H1 (cell line): Measurements from ENCODE around the gene TRAPPC11. TPM values are rescaled to one million over a fixed set of nuclear protein-coding genes. Genes with fewer than 3 reads are reported as not detected.

Experiments
- CTCF ChIA-PET: fragments of 300-600 bp; sonication (Branson Sonifier 250); formaldehyde crosslinking; loops from one replicate; lab custom pipeline; 2021; ENCODE audit not compliant: partially characterized antibody; lab: Charles Lee
- POLR2A ChIA-PET: fragments of 300-600 bp; sonication (Branson Sonifier 250); formaldehyde crosslinking; loops from one replicate; lab custom pipeline; 2021; ENCODE audit warnings: inconsistent platforms; ENCODE audit not compliant: partially characterized antibody; lab: Charles Lee
- DNase-seq, 2 experiments: peaks; one replicate each; pipeline versions ENCODE4 v3.0.0 to v3.0.0-alpha.2; 2010 to 2022; ENCODE audit warnings: low spot score in 2 of 2, low read depth in 1 of 2, mixed read lengths in 1 of 2
- FAIRE-seq: peaks from 2 replicates; lab custom pipeline; 2011; peaks lifted over from hg19 to GRCh38; lab: Jason Lieb, UNC
- H2AFZ ChIP-seq: 2 replicates; pipeline ENCODE4 v1.8.1; 2012; ENCODE audit warnings: low read length, inconsistent platforms
- H2AK5ac ChIP-seq: 2 replicates; pipeline ENCODE4 v1.6.1; 2013; ENCODE audit warnings: low read depth, low read length
- H2BK120ac ChIP-seq: replicated peaks from 2 replicates; pipeline ENCODE3; 2013; ENCODE audit warnings: low read depth, low read length, inconsistent platforms
- H2BK12ac ChIP-seq: 2 replicates; pipeline ENCODE4 v1.6.1; 2013; ENCODE audit warnings: low read depth, low read length
- H2BK15ac ChIP-seq: 2 replicates; pipeline ENCODE4 v1.6.1; 2013; ENCODE audit warnings: low read length
- H2BK20ac ChIP-seq: 2 replicates; pipeline ENCODE4 v1.6.1; 2013; ENCODE audit warnings: low read length
- H2BK5ac ChIP-seq: 2 replicates; pipeline ENCODE4 v1.6.1; 2013; ENCODE audit warnings: low read depth, low read length
- H3K14ac ChIP-seq: 2 replicates; pipeline ENCODE4 v1.6.1; 2013; ENCODE audit warnings: inconsistent platforms; ENCODE audit not compliant: insufficient read length
- H3K18ac ChIP-seq: 2 replicates; pipeline ENCODE4 v1.6.1; 2013; ENCODE audit warnings: low read length; ENCODE audit errors: extremely low read depth
- H3K23ac ChIP-seq: 2 replicates; pipeline ENCODE4 v1.6.1; 2013; ENCODE audit warnings: inconsistent platforms; ENCODE audit not compliant: insufficient read length
- H3K23me2 ChIP-seq: 2 replicates; pipeline ENCODE4 v1.6.1; 2013; ENCODE audit warnings: low read depth, low read length
- H3K27ac ChIP-seq: 2 replicates; pipeline ENCODE4 v1.6.1; 2011; ENCODE audit warnings: low read depth, low read length, inconsistent platforms
- H3K27me3 ChIP-seq, 4 experiments: replicated peaks in 1 of 4; 1 replicate in 1 of 4; 2 replicates in 3 of 4; pipeline versions ENCODE4 v1.6.1 to v1.8.1; 2011 to 2013; ENCODE audit warnings: low read length in 3 of 4, mild to moderate bottlenecking in 3 of 4, inconsistent platforms in 2 of 4, mixed read lengths in 2 of 4, moderate library complexity in 1 of 4; ENCODE audit not compliant: control insufficient read depth in 3 of 4, insufficient read depth in 3 of 4; ENCODE audit errors: extremely low read depth in 1 of 4
- H3K36me3 ChIP-seq, 4 experiments: 2 replicates each; pipeline versions ENCODE4 v1.6.1 to v1.8.1; 2011 to 2013; ENCODE audit warnings: mild to moderate bottlenecking in 4 of 4, low read length in 3 of 4, moderate library complexity in 2 of 4, control low read depth in 1 of 4, inconsistent platforms in 1 of 4; ENCODE audit not compliant: insufficient read depth in 4 of 4, control insufficient read depth in 2 of 4
- H3K4ac ChIP-seq: replicated peaks from 2 replicates; pipeline ENCODE3; 2013; ENCODE audit warnings: low read length, low read depth, mixed read lengths, inconsistent platforms; ENCODE audit not compliant: insufficient read length
- H3K4me1 ChIP-seq, 4 experiments: replicated peaks in 1 of 4; 1 replicate in 1 of 4; 2 replicates in 3 of 4; pipeline versions ENCODE4 v1.6.1 to v1.8.1; 2011 to 2013; ENCODE audit warnings: low read length in 3 of 4, inconsistent platforms in 2 of 4, mixed read lengths in 1 of 4; ENCODE audit not compliant: insufficient read depth in 4 of 4, control insufficient read depth in 3 of 4
- H3K4me2 ChIP-seq, 2 experiments: 2 replicates each; pipeline versions ENCODE4 v1.6.1 to v1.8.1; 2011 to 2013; ENCODE audit warnings: low read depth in 2 of 2, low read length in 2 of 2, control low read depth in 1 of 2, inconsistent platforms in 1 of 2, mild to moderate bottlenecking in 1 of 2; ENCODE audit not compliant: insufficient read depth in 1 of 2
- H3K4me3 ChIP-seq, 4 experiments: fragments of 200-600, 300-600 bp in 1 of 4; sonication (generic), shearing (Covaris generic), sonication (Bioruptor Twin) in 1 of 4; 2 replicates each; pipeline versions ENCODE4 v1.5.1 to v1.8.1; 2011 to 2016; ENCODE audit warnings: low read length in 4 of 4, low read depth in 3 of 4, control low read depth in 2 of 4, inconsistent platforms in 2 of 4, mild to moderate bottlenecking in 2 of 4, mixed read lengths in 1 of 4, moderate library complexity in 1 of 4; ENCODE audit not compliant: insufficient read depth in 2 of 4; ENCODE audit errors: extremely low read depth in 1 of 4
- H3K56ac ChIP-seq: replicated peaks from 2 replicates; pipeline ENCODE3; 2013; ENCODE audit warnings: low read depth, mild to moderate bottlenecking, mixed read lengths, low read length, inconsistent platforms; ENCODE audit not compliant: insufficient read length
- H3K79me1 ChIP-seq: 2 replicates; pipeline ENCODE4 v1.6.1; 2013; ENCODE audit warnings: low read depth, low read length, control low read depth
- H3K79me2 ChIP-seq, 2 experiments: 2 replicates each; pipeline versions ENCODE4 v1.6.1 to v1.8.1; 2012 to 2013; ENCODE audit warnings: low read length in 2 of 2, mild to moderate bottlenecking in 2 of 2, inconsistent platforms in 1 of 2; ENCODE audit not compliant: insufficient read depth in 2 of 2, control insufficient read depth in 1 of 2
- H3K9ac ChIP-seq, 4 experiments: replicated peaks in 1 of 4; 1 replicate in 1 of 4; 2 replicates in 3 of 4; pipeline versions ENCODE4 v1.6.1 to v1.8.1; 2011 to 2013; ENCODE audit warnings: low read depth in 3 of 4, low read length in 3 of 4, control low read depth in 2 of 4, mild to moderate bottlenecking in 2 of 4, moderate library complexity in 2 of 4, inconsistent platforms in 1 of 4; ENCODE audit errors: extremely low read depth in 1 of 4
- H3K9me3 ChIP-seq, 2 experiments: 2 replicates each; pipeline versions ENCODE4 v1.6.1 to v1.8.1; 2012 to 2013; ENCODE audit warnings: mild to moderate bottlenecking in 2 of 2, moderate library complexity in 2 of 2, control low read depth in 1 of 2, inconsistent platforms in 1 of 2, low read depth in 1 of 2, low read length in 1 of 2, mixed read lengths in 1 of 2; ENCODE audit not compliant: insufficient read depth in 2 of 2
- H4K20me1 ChIP-seq, 2 experiments: replicated peaks in 1 of 2; 2 replicates each; pipeline versions ENCODE3 to v1.8.1; 2011 to 2013; ENCODE audit warnings: inconsistent platforms in 2 of 2, low read length in 2 of 2, mild to moderate bottlenecking in 1 of 2; ENCODE audit not compliant: insufficient read depth in 2 of 2, control insufficient read depth in 1 of 2
- H4K5ac ChIP-seq: 2 replicates; pipeline ENCODE4 v1.6.1; 2013; ENCODE audit warnings: low read length, low read depth, mixed read lengths, inconsistent platforms; ENCODE audit not compliant: insufficient read length
- H4K8ac ChIP-seq: 2 replicates; pipeline ENCODE4 v1.8.0; 2013; ENCODE audit warnings: mild to moderate bottlenecking, moderate library complexity, low read length, inconsistent platforms; ENCODE audit not compliant: insufficient read depth; ENCODE audit errors: extremely low read depth
- H4K91ac ChIP-seq: replicated peaks from 2 replicates; pipeline ENCODE3; 2013; ENCODE audit warnings: low read length, mixed read lengths, inconsistent platforms; ENCODE audit not compliant: insufficient read length
- BRCA1 ChIP-seq: IDR thresholded peaks from 2 replicates; pipeline ENCODE4 v1.6.1; 2012; ENCODE audit warnings: low read depth, low read length, improper control_type of control experiment
- EP300 ChIP-seq, 2 experiments: IDR thresholded peaks; 1 replicate in 1 of 2; 2 replicates in 1 of 2; pipeline ENCODE4 v1.6.1; 2011 to 2012; ENCODE audit warnings: low read depth in 2 of 2, low read length in 2 of 2, mild to moderate bottlenecking in 2 of 2, borderline replicate concordance in 1 of 2, inconsistent platforms in 1 of 2, moderate library complexity in 1 of 2
- RFX5 ChIP-seq: IDR thresholded peaks from 2 replicates; pipeline ENCODE4 v1.6.1; 2011; ENCODE audit warnings: low read depth, low read length, improper control_type of control experiment, borderline replicate concordance
- SP2 ChIP-seq: IDR thresholded peaks from 2 replicates; pipeline ENCODE4 v1.6.1; 2012; ENCODE audit warnings: mild to moderate bottlenecking, low read length, inconsistent platforms
- TBP ChIP-seq: IDR thresholded peaks from 2 replicates; pipeline ENCODE4 v1.6.1; 2011; ENCODE audit warnings: low read depth, low read length, improper control_type of control experiment
- WGBS, 2 experiments: shearing (Covaris generic) in 1 of 2; methylation state at CpG; one replicate each; pipeline versions ENCODE4 v1.1.6 to v1.1.7; 2013 to 2015; ENCODE audit warnings: low lambda C conversion rate in 2 of 2, mixed read lengths in 2 of 2, inconsistent platforms in 1 of 2, low coverage in 1 of 2, missing lambda C conversion rate in 1 of 2; ENCODE audit not compliant: insufficient replicate concordance in 2 of 2, insufficient coverage in 1 of 2, insufficient read length in 1 of 2; ENCODE audit errors: extremely low coverage in 1 of 2, missing lambda C conversion rate in 1 of 2; 5-methylcytosine and 5-hydroxymethylcytosine counted together
- long read RNA-seq, 2 experiments: library from RNA in 1 of 2; library from capped mRNA in 1 of 2; stranded (forward); transcript quantifications; one replicate each; pipeline ENCODE4 v2.0.0, GENCODE V29; 2021; ENCODE audit warnings: inconsistent platforms in 1 of 2
- polyA minus RNA-seq, 3 experiments: library from RNA; depleted of rRNA, polyadenylated mRNA; stranded (reverse); fragments of >200 nt; gene quantifications; 1 replicate in 2 of 3; 2 replicates in 1 of 3; pipeline ENCODE4 v1.2.3, GENCODE V29; 2011
- polyA plus RNA-seq, 7 experiments: library from polyadenylated mRNA; depleted of rRNA in 3 of 7; stranded (reverse) in 5 of 7; unstranded in 2 of 7; fragments of >200 nt in 5 of 7; fragments of 200-250 nt in 2 of 7; gene quantifications; 1 replicate in 5 of 7; 2 replicates in 1 of 7; 4 replicates in 1 of 7; pipeline versions ENCODE4 v1.2.1 to v1.2.3, GENCODE V29; 2011 to 2013; ENCODE audit warnings: missing spikeins in 2 of 7, mixed read lengths in 2 of 7
- total RNA-seq: library from RNA; stranded (reverse); fragmentation: NEBNext Ultra II Directional; extraction: Animal tissue kit (Norgen Biotek cat#: 25700); gene quantifications from 2 replicates; pipeline ENCODE4 v1.2.1, GENCODE V29; 2021

TRAPPC11 gene
- total RNA-seq (23.1 and 25.9 TPM in 2 replicates), polyA plus RNA-seq (2011; rRNA removed) (15.3 and 19.2 TPM in 2 replicates), polyA minus RNA-seq (2011; rRNA and poly(A)+ RNA removed) (42.2 and 59.0 TPM in 2 replicates)
- polyA plus RNA-seq (2011; cell fraction: cytosol; rRNA removed), result 22.7 TPM
- polyA plus RNA-seq (2011; cell fraction: nucleus; rRNA removed), result 16.9 TPM
- polyA plus RNA-seq (2012, experiment 1 of 2), result 15.6 to 23.6 TPM (median 18.3 TPM) in 4 replicates
- 1.0 TPM for polyA plus RNA-seq (2012, experiment 2 of 2)
- 19.2 TPM for polyA plus RNA-seq (2013, experiment 1 of 2)
- polyA plus RNA-seq (2013, experiment 2 of 2), result 20.3 TPM
- 23.0 TPM for polyA minus RNA-seq (2011; cell fraction: cytosol; rRNA and poly(A)+ RNA removed)
- polyA minus RNA-seq (2011; cell fraction: nucleus; rRNA and poly(A)+ RNA removed), result 31.1 TPM
- long read RNA-seq, experiment 1, full-length matches to known transcripts, result 3 of 21 reads
- long read RNA-seq, experiment 1, partial matches to known transcripts, result 7 of 21 reads
- long read RNA-seq, experiment 1, other reads (novel, unspliced or antisense), result 11 of 21 reads
- long read RNA-seq, experiment 2, partial matches to known transcripts, result 0 of 2 reads
- long read RNA-seq, experiment 2, other reads (novel, unspliced or antisense), result 1 of 2 reads

DNA sequence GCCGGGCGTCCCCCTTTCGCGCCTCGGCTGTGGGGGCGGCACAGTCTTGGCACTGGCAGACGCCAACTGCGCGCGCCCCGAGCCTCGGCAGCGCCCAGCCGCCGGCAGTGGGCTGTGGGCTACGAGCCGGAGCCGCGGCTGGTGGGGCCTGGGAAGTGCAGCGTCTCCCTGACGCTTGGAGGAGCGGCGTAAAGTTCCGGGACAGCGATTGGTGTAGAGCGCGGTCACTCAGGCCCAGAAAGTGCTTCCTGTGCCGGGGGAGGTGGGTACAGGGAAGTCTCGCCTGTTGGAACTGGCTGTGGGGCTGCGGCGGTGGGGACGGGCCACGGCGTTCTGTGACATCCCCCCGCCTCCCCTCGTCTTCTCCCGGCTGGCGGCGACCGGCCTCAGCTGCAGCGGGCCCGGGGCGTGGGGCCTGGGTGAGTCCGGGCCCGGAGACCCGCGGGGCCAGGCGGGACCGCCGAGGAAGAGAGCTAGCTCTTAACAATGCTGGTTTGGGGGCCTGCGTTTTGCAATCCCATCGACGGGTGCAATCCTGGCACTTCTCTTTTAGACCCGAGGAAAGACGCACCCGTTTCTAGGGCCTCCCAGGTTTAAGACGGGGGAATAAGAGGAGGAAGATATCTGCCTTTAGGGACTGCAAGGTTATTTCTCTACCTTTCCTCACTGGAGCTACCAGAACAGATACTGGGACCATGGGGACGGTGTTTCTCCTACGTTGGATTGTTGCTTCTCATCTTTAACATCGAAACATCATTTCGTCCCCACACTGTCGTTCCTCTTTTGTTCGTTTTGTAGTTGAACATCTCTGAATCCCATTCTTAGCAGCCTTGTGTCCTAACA, at the start of gene TRAPPC11, which contains the start of gene RWDD4:
Gene TRAPPC11 (plus strand): TSS at position 265 of the 843 bp plus-strand sequence. CDS start 4,575 bp downstream, outside the sequence.
Gene RWDD4 (minus strand): TSS at position 157 of the 843 bp plus-strand sequence. CDS start 233 bp downstream, outside the sequence.
- H3K27me3 ChIP-seq, result no peaks in the 10 kb centered on the region; a peak in 1 of 7 replicates
- WGBS, 2 experiments, result 3% methylated on average over 50 of the region's 63 CpGs; no CpG with 5 or more reads in 1 of the 2 experiments
- no peaks in the 10 kb centered on the region for H3K9me3 ChIP-seq
- peaks cover 12% of the 10 kb centered on the region for H3K23me2 ChIP-seq
- peak within 1 kb of the TSS; percentile 71 to 99 (median 79) for H3K4me3 ChIP-seq
- peaks cover 0 to 35% of the 10 kb centered on the region in 2 experiments; a peak in 2 of 4 replicates for H3K79me2 ChIP-seq
- no peak within 1 kb of the TSS for H4K5ac ChIP-seq
- H2BK120ac ChIP-seq, result no peak within 1 kb of the TSS
- no peak within 1 kb of the TSS for H2BK15ac ChIP-seq
- H2BK12ac ChIP-seq, result peak within 1 kb of the TSS; percentile 60; the same call in 1 of the 2 replicates
- H3K79me1 ChIP-seq, result 0 out of 2 replicates have a peak, but pooled peaks cover 2% of the 10 kb centered on the region
- no peak within 1 kb of the TSS for H2BK5ac ChIP-seq
- peak within 1 kb of the TSS; percentile 61 for H3K14ac ChIP-seq
- H3K36me3 ChIP-seq, result peaks cover 0 to 5% (median 0%) of the 10 kb centered on the region in 4 experiments; a peak in 1 of 8 replicates
- H3K18ac ChIP-seq, result no peak within 1 kb of the TSS
- H4K91ac ChIP-seq, result no peak within 1 kb of the TSS
- no peak for FAIRE-seq
- peak within 1 kb of the TSS; percentile 78 to 99 for H3K4me2 ChIP-seq
- H4K8ac ChIP-seq, result peak within 1 kb of the TSS; percentile 71; the same call in 1 of the 2 replicates
- no peak within 1 kb of the TSS for H2BK20ac ChIP-seq
- peak; percentile 94 for DNase-seq
- H3K56ac ChIP-seq, result no peak within 1 kb of the TSS
- H2AFZ ChIP-seq, result peak within 1 kb of the TSS; percentile 89
- H4K20me1 ChIP-seq, result no peaks in the 10 kb centered on the region
- POLR2A ChIA-PET, result interaction anchor here (0.7 to 1.0 kb wide), 3 partner anchors 10 to 33 kb away, joined by 3 read pairs; no protein-coding TSS in a partner anchor
- H3K23ac ChIP-seq, result no peak within 1 kb of the TSS
- peak within 1 kb of the TSS; percentile 78 to 97 (median 84) for H3K9ac ChIP-seq
- peaks cover 0 to 4% (median 0%) of the 10 kb centered on the region in 4 experiments; a peak in 3 of 7 replicates for H3K4me1 ChIP-seq
- CTCF ChIA-PET, result no interaction called here
- no peak within 1 kb of the TSS for H2AK5ac ChIP-seq
- H3K4ac ChIP-seq, result peak within 1 kb of the TSS; percentile 78
- H3K27ac ChIP-seq, result peak within 1 kb of the TSS; percentile 76
- TF ChIP-seq BRCA1 (no peak), SP2 (peak; percentile 55), RFX5 (no peak), TBP (0 out of 2 replicates have a peak, but pooled peaks have one; percentile 32), EP300 (IDR thresholded peaks at IDR 0.05; ENCODE audit: borderline replicate concordance in 1 of 2, low read depth in 2 of 2, low read length in 2 of 2) (peak in 1 of 2 experiments; percentile 14; a peak in 1 of 3 replicates)
